ENCODE data around the gene MYO3B. TPM values are rescaled to one million over a fixed set of nuclear protein-coding genes. Genes with fewer than 3 reads are reported as not detected.

The MYO3B gene
- total RNA-seq, 1 donor = 0.09 TPM

GRCh38 chr2:170159060-170159459 lies 18.9 kb upstream of the MYO3B start:
- no peak overlapping the region for H3K4me3 ChIP-seq (ENCODE audit: low read depth, low read length)
- TF ChIP-seq, protein P1, sequence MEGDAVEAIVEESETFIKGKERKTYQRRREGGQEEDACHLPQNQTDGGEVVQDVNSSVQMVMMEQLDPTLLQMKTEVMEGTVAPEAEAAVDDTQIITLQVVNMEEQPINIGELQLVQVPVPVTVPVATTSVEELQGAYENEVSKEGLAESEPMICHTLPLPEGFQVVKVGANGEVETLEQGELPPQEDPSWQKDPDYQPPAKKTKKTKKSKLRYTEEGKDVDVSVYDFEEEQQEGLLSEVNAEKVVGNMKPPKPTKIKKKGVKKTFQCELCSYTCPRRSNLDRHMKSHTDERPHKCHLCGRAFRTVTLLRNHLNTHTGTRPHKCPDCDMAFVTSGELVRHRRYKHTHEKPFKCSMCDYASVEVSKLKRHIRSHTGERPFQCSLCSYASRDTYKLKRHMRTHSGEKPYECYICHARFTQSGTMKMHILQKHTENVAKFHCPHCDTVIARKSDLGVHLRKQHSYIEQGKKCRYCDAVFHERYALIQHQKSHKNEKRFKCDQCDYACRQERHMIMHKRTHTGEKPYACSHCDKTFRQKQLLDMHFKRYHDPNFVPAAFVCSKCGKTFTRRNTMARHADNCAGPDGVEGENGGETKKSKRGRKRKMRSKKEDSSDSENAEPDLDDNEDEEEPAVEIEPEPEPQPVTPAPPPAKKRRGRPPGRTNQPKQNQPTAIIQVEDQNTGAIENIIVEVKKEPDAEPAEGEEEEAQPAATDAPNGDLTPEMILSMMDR (IDR thresholded peaks at IDR 0.05; ENCODE audit: insufficient read depth, low read length) = no peak
- no peak for DNase-seq (ENCODE audit: low read depth)

DNA sequence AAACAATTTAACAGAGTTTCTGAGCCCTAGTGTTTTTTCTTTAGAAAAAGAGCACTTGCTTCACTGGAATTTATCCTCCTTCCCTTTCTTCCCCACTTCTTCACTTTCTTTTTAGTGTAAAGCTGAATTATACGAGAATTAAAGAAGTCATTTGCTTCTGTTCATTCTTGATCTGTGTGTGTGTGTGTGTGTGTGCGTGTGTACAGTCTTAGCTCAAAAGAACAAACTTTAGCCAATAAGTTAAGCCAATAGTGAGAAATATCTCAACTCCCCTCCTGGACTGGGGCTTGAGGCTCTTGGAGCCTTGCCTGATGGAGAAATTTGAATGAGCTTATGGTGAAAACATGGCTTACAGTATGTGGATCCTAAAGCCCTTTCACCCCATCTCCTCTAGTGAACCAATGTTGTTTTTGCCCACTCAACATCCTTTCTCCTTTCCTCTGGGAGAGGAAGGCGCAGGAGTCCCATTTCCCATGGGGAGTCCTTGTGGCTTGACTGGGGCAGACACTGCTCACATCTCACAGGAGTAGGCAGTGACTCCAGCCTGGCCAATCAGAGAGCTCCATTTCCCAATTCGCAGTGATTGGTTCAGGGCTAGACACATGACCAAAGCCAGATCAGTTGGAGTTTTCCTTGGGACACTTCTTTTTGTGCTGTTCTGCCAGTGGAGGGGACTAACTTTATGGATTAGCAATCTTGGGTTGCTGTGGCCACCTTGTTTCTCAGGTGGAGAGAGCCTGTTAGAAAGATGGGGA lies 16.3 kb upstream of the MYO3B start:
- DNase-seq (ENCODE audit: low read depth) = peak; percentile 25
- no peak overlapping the region for H3K4me3 ChIP-seq (ENCODE audit: low read depth, low read length)
- TF ChIP-seq, protein P1 (IDR thresholded peaks at IDR 0.05; ENCODE audit: insufficient read depth, low read length) = no peak

GRCh38 chr2:170162271-170162632 lies 15.7 kb upstream of the MYO3B start:
- no peak for DNase-seq (ENCODE audit: low read depth)
- H3K4me3 ChIP-seq (ENCODE audit: low read depth, low read length) = no peak overlapping the region
- TF ChIP-seq, protein P1 (IDR thresholded peaks at IDR 0.05; ENCODE audit: insufficient read depth, low read length) = no peak

DNA sequence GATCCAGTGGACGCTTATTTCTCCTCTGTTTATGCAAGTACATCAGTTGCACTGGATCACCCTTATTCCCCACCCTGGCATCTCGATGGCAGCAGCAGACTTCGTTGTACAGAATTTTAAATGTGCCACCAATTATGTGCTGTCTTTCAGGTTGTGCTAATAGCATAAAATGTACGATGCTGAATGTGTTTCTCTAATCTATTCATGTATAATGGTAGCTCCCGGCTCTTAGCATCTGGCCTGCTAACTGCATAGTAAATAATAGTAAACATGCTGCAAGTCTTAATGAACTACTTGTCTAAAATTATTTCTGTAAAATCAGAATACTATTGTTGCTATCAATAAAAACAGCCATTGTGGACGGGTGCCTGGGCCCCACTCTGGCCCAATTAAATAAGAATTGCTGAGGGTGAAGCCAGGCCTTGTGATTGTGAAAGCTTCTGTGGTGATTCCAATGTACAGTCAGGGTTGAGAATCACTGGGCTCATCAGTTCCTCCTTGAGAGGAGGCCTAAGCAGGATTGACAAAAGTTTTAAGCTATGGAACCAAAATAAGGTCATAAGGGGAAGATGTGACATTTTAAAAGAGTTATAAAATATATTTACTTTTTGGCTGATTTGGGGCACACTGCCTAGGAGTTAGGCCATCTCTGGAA lies 14.4 kb upstream of the MYO3B start:
- H3K4me3 ChIP-seq (ENCODE audit: low read depth, low read length) = no peak overlapping the region
- no peak for DNase-seq (ENCODE audit: low read depth)

DNA sequence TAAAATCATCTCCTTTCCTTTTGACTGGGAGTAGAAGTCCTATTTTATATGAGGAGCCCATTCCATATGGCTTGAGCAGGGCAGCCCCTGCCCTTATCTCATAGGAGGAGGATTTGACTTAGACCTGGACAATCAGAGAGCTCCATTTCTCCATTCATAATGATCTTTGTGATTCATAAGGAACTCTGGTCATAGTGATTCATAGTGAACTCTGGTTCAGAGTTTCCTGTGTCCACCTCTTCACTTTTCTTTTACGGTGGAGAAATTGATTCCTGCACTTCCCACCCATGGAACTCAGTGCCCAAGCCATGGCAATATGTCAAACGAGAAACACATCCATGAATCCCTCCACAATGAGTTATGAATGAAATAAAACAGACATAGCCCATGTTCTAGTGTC lies 12.8 kb upstream of the MYO3B start:
- DNase-seq (ENCODE audit: low read depth) = peak; percentile 28
- TF ChIP-seq, protein P1 (IDR thresholded peaks at IDR 0.05; ENCODE audit: insufficient read depth, low read length) = no peak

More for the DNA sequence above, 14.4 kb upstream of the MYO3B start:
- TF ChIP-seq, protein P1 (IDR thresholded peaks at IDR 0.05; ENCODE audit: insufficient read depth, low read length) = no peak

DNA sequence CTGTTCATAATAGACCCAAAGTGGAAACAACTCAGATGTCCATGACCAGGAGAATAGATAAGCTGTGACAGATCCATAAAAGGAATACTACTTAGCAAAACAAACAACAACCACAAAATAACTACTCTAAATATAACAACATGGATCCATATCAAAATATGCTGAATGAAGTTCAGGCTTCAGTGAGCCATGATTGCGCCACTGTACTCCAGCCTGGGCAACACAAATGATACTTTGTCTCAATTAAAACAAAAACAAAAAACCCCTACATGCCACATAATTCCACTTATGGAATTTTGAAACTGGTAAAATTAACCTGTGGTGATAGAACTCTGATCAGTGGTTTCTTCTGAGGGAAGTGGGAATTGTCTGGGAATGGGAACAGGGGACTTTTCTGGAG lies 11.2 kb upstream of the MYO3B start:
- no peak overlapping the region for H3K4me3 ChIP-seq (ENCODE audit: low read depth, low read length)
- TF ChIP-seq, protein P1 (IDR thresholded peaks at IDR 0.05; ENCODE audit: insufficient read depth, low read length) = no peak
- no peak for DNase-seq (ENCODE audit: low read depth)

More for the DNA sequence above, 12.8 kb upstream of the MYO3B start:
- no peak overlapping the region for H3K4me3 ChIP-seq (ENCODE audit: low read depth, low read length)

Data from fibroblast of the aortic adventitia (primary cell).